Superior temporal gyrus (tissue), 1 donor: ENCODE data around the gene ERMN.

ENCODE experiments used
- DNase-seq: peaks from one replicate; pipeline ENCODE4 v3.0.0-alpha.2; 2016; ENCODE audit errors: extremely low spot score

The ERMN gene

GRCh38 chr2:157329524-157329923 is 3.9 kb upstream of the ERMN start:
- DNase-seq = peak; percentile 4

- DNase-seq = peak; percentile 96
Measured at GRCh38 chr2:157327621-157328500, 2.2 kb upstream of the ERMN start.

GRCh38 chr2:157327200-157327599 is 1.6 kb upstream of the ERMN start:
- peak; percentile 76 for DNase-seq

GRCh38 chr2:157326698-157327097 is 1.1 kb upstream of the ERMN start:
- peak; percentile 72 for DNase-seq

GRCh38 chr2:157324331-157324843 is 1.2 kb downstream of the ERMN start:
- DNase-seq = peak; percentile 61

GRCh38 chr2:157322432-157322831 is 3.2 kb downstream of the ERMN start:
- peak; percentile 58 for DNase-seq

GRCh38 chr2:157321466-157321865 is 4.2 kb downstream of the ERMN start:
- DNase-seq = peak; percentile 53

- peak; percentile 85 for DNase-seq
Measured at GRCh38 chr2:157320409-157320808, 5.2 kb downstream of the ERMN start.

GRCh38 chr2:157319795-157320194 is 5.8 kb downstream of the ERMN start:
- DNase-seq = peak; percentile 86

GRCh38 chr2:157318884-157319283 is 6.7 kb downstream of the ERMN start:
- peak; percentile 51 for DNase-seq

GRCh38 chr2:157315901-157316300 is 9.7 kb downstream of the ERMN start:
- no peak for DNase-seq

- DNase-seq = peak; percentile 24
Measured at GRCh38 chr2:157312866-157313486, 12.6 kb downstream of the ERMN start.

- DNase-seq = peak; percentile 25
Measured at GRCh38 chr2:157311706-157312105, 13.9 kb downstream of the ERMN start.

GRCh38 chr2:157309878-157310277 is 15.7 kb downstream of the ERMN start:
- DNase-seq = no peak

- DNase-seq = no peak
Measured at GRCh38 chr2:157307021-157307420, 18.6 kb downstream of the ERMN start.

- DNase-seq = peak; percentile 13
Measured at GRCh38 chr2:157305723-157306110, 19.9 kb downstream of the ERMN start.

- peak; percentile 38 for DNase-seq
Measured at GRCh38 chr2:157304811-157305722, 20.6 kb downstream of the ERMN start.

- DNase-seq = peak; percentile 27
Measured at GRCh38 chr2:157303612-157304011, 22.0 kb downstream of the ERMN start.

GRCh38 chr2:157302492-157303099 is 23.0 kb downstream of the ERMN start:
- peak; percentile 97 for DNase-seq

- DNase-seq = no peak
Measured at GRCh38 chr2:157301307-157301706, 24.3 kb downstream of the ERMN start.

- no peak for DNase-seq
Measured at GRCh38 chr2:157296958-157297357, 28.7 kb downstream of the ERMN start.
